GM21786 (cell line): ENCODE data around the gene KLF3.

Experiments
- ATAC-seq: cut with Tn5 transposase; IDR thresholded peaks from one replicate; pipeline ENCODE4 v1.9.1; 2021; ENCODE audit not compliant: unreplicated experiment

KLF3 gene

DNA sequence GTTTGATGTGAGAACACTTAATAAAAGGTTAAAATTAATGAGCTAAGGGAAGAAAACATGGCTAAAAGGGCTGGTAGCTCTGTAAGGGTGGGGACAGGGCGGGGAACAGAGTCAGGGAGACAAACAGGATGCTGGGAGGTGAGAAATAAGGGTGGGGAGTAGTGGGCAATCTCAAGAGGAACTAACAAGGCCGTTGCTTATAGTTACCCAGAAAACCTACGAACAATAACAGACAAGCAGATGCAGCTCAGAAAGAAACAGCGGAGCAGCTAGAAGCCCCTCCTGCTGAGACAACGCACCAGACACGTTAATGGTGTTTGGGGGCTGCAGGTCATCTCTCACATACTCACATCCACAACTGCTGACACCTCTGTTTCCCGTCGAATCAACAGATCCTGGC is 9.7 kb upstream of the KLF3 start:
- ATAC-seq = no peak

DNA sequence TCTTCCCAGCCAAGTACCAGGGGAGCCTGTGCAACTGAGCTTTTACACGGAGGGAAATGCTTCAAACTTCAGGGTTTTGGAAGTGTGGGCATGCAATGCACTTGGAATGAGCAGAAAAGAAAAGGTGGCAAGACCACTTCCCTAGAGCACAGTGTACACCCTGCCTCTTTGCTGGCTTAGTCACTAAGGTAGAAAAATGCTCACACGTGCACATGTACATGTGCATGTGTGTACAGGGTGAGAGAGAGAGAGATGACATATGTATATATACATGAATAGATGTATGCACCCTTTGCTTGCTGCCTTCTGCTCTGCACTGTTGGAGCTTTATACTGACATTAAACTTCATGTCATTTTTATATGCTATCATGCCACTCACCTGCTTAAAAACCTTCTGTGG is 7.9 kb upstream of the KLF3 start:
- ATAC-seq = no peak

DNA sequence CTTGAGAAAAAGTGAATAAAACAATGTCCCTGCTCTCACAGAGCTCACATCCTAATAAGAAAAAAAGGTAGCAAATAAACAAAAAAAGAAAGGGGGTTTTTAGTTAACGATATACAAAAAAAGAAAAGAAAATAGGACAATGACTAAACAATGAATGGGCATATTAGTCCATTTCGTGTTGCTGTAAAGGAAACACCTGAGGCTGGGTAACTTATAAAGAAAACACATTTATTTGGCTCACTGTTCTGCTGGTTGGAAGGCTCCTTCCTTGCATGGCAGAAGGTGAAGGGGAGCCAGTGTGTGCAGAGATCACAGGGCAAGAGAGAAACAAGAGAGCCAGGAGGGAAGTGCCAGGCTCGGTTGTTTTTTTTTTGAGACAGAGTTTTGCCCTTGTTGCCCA is 4.7 kb upstream of the KLF3 start:
- no peak for ATAC-seq

DNA sequence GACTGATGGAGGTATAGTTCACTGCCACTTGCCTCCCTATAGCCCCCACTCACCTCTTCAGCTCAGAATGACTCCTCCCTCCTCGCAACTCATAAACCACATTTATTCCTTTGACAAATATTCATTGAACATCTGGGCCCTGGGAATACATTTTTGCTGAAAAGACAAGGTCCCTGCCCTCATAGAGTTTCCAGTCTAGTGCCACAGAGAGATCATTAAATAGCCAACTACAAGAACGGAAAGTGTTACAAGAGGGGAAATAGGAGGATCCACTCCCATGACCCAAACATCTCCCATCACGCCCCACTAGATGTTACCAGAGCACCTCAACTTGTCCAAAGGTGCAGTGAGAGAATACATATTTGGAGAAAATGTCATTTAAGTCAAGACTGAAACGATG is 3.2 kb upstream of the KLF3 start:
- ATAC-seq = no peak

DNA sequence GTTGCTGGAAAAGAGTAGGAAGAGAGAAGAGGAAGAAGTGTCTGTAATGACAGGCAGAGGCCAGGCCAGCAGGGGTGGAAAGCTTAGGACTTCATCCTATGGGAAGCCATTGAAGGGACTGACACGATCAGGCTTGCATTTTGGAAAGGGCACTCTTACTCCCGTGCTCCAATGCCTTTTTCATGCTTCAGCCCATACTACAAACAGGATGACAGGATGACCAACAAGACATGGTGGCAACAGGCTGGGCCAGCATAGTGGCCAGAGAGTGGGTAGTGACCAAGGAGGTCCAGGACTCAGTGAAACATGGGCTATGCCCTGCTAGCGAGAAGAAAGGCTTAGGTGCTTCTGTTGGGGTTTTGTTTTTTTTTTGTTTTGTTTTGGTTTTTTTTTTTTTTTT is 2.6 kb upstream of the KLF3 start:
- ATAC-seq = no peak

DNA sequence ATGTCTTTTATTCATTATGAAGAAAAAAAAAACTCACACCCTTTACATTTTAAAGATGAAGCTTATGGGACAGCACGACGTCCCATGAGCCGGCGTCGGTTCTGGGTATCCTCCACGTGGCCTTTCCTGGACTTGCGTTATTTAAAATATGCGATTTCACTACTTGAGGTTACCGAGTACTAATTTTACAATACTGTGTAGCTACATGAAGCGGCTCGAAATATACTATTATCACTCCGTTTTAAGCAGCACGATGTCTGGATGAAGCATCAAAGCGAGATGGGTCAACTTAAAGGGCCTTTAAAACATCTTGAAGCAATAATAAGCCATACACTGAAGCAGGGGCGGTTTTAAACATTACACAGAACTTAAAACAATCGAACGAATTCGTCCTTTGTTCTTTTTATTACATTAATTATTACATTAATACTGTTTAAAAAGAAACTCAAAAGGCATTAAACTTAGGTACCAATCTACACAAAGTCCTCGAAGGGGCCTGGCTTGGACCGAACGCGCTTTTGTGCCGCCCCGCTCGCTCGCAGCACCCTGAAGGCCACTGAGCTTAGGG is 1.4 kb upstream of the KLF3 start:
- no peak for ATAC-seq

DNA sequence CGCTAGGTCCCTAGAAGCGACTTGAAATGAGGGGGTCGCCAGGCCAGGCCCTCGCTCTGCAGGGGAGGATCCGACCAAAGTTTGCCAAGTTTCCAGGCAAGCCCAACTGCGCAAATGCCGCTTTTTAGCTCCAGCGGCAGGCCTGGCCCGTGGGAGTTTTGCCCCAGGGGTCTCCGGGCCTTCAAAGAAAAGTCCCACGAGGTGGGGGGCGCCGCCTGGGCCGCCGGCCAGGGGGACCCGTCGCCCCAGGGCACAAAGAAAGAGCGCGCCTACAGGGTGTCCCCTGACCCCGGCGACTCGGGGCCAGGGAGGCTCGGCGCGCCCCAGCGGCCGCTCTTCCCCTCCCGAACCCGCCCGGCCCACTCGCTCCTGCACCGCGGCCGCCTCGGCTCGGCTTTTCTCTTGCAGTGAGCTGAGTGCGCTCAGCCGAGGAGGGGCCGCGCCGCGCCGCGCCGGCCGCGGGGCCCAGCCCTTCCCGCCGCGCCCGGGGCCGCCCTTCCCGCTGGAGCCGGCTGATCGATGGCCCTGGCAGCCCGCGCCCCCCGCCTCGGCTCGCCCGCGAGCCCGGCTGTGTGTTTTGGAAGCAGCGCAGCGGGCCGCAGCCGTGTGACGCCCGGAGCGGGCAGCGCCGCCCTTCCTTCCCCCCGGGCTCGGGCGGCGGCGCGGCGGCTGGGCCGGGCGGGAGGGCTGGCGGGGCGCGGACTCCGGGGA is 754 bp upstream of the KLF3 start:
- ATAC-seq = peak; percentile 36

DNA sequence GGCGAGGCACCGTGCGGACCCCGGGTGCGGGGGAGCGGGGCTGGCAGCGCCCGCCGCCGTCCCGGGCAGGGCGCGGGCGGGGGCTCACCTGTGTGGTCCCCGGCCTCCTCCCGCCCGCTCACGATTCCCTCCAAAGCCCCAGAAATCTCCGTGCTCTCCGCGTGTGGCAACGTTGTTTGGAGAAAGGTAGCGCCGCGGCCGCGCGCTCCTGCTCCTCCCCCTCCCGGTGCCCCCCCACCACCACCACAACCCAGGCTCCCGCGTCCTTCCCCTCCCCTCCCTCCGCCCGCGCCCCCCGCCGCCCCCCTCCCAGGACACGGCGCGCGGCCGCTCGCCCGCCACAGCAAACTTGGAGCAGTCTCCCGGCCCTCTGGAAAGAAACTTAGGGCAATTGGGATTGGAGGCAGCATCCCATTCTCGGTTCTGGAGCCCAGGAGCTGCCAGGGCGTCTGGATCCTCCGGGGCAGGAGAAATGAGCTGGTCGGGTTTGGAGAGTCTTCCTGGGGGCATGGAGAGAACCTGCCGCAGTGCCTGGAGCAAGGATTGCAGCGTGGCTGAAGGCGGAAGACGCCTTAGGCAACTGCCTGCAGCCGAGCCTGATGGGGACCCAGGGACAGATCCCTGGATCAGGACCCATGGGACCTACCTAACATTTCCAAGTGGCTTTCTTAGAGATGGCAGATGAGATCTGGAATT is 855 bp downstream of the KLF3 start:
- ATAC-seq = no peak

DNA sequence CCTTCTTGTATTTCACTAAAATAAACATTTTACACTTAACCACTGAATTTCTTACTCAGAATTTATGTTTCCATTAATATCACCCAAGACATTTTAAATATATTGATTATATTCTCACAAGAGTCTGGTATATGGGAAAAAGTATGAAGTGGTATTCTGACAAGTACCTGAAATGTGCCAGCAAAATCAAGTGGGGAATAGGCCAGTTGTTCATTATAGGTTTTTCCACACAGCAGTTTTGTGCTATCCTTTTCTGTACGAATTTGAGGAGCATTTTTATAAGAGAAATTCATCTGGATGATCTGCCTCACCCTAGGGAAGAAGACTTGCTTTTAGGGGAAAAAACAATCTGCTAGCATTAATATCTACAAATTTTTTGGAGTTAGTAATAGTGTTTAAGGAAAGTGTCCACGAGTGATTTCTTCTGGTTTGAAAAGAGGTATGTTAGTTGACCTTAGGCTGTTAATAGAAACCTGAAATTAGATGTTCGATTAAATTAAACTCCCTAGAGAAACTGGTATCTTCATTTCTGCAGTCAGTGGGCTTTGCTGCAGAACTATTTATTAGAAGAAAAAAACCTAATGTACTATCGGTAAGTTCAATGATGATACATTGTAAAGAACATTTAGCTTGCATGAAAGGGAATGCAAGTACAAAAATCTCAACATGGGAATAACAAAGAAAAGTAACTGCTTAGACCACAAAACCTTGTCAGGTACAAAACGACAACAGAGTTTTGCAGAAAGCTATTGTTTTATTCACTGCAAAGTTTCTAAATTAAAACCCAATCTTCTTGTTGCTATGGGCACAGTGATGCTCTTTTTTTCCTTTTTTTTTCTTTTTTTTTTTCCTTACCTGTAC is 1.8 kb downstream of the KLF3 start:
- ATAC-seq = no peak

DNA sequence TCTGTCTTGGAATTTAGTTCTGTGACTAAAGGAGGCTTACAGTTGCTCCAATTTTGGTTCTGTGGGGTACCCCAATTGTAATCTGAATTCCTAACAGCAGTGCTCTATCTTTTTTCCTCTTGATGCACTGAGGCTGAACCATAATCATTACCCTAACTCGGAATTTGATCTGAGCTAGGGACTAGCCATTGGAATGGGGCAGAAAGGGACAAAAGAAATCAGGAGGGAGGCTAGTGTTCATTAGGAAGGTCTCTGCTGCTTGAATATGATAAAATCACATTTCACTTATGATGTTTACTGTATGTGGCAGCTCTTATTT is 2.7 kb downstream of the KLF3 start:
- ATAC-seq = no peak

DNA sequence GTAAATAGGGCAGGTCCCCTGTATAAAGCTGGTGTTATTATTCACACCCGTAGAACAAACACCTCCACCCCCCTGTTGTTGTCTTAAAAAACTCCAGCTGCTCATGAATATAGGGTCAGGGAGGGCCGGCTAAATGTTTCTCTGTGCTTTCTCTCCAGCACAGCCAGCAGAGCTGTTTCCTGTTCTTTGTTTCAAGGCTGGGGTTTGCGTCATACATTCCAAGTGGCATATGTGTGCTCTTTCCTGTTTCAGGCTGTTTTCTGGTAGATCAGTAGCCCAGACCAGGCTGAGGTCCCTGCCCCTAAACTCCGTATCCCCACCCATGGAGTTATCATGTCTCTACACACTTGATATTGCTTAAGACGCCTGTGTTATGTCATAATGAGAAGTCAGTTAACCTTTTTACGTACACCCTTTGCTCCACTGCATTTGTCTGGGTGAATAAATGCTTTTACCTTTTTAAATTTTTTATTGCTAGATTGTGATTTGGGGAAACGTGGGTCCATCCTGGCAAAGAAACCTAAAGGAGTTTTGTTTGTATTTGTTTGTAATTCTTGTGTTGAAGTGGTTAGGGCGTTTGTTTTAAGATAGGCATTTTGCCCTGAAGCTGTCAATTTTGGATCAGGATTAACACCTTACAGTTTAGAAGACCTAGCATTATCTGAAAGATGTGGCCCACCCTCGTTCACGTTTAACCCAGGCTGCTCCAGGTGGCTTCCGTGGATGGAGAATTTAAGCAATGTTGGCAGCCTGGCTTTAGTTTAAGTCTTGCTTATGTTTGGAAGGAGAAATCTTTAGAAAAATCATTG is 3.3 kb downstream of the KLF3 start:
- no peak for ATAC-seq

DNA sequence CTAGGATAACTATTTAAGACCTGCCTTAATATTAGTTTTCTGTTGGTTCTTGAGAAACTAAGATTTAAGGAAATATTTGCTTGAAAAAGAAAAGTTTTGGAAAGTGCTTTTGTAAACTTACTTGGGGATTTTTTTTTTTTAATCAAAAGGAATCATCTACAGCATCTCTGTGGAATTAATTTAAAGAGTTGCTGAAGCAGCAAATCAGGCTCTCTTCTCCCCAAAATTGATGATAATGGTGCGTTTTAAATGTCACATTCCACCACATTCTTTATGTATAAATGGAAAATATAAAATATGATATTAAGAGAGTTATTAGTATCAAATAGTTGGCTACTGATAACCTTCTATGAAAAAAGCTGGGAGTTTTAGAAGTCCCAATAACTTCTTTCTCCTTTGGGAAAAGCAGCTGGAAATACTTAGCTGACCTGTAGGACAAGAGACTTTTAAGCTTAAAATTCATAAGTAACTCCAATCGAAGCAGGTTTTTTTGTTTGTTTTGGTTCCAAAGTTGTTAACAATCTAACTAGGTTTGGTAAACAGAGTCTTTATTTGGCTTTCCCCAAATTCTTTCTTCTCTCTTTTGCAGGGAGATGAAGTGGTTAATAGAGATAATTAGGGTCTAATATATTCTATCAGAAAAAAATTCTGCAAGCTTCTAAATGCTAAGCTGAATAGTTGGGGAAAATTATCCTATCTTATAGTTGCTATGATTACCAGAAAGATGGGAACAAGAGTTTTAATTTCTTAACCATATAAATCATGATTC is 4.4 kb downstream of the KLF3 start:
- ATAC-seq = no peak

DNA sequence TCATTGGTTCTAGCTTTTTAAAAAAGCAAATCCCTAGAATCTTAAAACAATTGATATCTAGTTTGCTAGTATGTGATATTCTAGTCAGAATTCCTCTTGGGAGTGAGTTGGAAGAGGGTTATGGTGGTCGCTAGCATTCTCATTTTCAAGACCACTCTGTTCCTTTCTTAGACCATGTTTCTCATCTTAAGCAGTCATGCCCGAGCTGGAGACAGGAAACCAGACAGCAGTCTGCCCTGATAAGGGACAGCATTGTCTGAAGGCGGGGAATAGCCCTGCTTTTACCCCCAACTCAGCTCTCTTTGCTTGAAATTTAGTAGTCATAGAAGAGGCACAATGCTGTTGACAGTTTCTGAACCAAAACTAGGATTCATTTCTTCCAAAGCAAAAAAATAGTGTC is 5.2 kb downstream of the KLF3 start:
- no peak for ATAC-seq

DNA sequence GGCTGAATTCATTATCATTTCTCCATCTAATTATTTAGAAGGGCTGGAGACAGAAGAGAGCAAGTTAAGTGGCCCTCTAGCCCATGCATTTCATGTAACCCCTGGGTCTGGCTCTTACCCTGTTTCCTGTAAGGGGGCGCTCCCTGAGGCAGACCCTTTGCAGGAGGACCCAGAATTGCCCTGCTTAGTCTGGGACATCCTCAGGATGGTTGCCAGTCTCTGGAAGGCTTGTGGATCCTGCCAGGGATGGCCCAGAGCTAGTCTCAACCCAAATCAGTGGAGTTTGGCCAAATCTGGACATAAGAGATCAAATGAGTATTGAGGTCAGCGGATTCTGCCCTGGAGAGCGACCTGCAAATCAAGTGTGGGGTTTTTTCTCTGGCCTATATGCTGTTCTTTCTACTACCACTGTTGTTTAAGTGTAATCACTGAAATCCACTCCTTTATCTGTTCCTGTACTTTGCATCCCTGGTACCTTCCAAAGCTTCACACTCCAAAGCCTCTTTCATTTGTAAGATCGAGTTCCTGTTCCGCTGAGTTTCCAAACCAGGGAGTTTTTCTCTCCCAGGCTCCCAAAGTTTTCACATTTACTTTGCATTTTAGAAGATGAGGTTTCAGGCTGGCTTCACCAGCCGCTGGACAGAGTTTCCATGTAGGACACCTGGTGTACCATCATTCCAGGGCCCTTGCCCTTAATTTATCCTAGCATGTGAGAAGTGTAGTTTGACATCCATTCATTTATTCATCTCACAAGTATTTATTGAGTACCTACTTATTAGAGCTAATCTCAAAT is 6.3 kb downstream of the KLF3 start:
- no peak for ATAC-seq

DNA sequence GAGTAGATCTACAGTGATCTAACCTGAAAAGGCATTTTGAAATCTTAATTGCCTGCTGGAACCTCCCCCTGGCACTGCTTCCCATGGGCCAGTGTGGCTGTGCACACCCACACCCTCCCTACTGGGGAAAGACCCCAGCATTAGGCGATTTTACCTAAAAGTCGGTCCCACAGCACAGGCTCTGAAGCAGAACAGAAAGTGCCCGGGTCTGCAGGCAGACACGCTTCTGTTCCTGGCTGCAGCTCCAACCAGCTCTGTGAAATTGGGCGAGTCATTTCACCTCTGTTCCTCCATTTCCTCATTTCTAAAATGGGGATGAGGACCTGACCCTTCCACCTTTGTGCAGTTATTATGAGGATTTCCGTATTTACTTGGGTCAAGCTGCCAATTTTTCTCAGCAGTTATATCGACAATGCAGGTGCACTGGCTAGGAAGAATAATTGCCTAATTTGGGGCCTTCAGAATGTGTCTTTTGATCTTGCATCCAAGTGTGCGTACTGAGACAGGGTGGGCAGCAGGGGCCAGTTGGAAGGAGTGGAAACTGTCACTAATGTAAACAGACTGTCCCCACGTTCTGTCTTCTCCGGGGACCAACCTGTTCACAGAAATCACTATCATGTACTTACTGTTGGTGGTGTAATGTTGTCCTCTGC is 7.1 kb downstream of the KLF3 start:
- ATAC-seq = no peak

DNA sequence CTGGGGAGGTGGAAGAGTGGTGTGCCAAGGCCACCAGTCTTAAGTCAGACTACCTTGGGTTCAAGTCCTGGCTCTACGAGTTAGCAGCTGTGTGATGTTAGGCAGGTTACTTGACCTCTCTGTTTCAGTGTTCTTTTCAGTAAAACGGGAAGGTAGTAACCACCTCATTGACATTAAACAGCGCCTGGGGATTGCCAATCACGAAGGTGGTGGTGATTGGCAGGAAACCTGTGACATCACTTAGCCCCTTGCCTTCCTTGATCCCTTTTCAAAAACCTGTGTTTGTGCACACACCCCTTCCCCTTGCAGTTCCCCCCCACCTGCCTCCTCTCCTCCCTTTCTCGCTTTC is 7.6 kb downstream of the KLF3 start:
- no peak for ATAC-seq

DNA sequence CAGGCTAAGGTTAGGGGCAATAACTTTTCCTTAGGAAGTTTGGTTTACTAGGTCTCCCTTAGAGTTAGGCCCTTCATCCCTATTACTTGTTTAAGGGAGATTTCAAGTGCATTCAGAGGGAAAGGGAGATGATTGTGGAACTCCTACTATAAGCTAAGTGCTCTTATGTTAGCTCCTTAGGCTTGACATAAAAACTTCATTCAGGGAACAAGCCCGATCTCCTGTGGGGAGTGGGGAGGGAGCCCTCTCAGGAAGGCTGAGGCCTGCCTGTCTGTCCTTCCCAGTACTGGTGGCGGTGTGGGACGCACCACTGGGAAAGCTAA is 8.0 kb downstream of the KLF3 start:
- ATAC-seq = no peak

DNA sequence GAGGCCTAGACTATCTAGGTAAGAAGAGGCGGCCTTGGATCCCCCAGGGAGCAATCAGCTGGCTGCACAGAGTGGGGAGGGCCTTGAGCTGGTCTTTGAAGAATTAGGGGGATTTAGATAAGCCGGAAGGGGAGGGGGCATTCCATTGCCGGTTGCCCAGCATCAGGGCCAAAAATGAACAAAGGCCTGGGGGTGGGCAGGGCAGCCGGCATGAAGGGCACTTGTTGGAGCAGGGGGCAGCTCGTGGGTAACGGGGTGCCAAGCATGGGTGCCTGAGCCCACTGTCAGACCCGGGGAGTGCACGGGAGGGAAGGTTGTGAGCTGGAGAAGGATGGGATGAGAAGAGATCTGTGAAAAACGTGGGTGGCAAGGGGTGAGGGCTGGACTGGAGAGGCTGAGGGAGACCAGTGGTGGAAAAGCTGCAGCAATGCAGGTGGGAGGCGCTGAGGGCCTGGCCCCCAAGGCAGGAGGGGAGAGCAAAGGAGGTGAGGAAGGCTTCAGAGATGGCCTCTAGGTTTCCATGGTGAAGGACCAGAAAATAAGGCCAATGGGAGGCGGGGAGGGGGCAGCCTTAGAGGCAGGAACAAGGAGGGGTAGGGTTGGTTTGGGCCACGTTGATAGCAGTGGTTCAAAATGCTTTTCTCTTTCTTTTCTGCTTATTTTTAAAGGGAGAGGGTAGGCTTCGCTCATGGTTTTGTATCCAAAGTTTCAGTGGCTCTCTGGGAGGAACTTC is 8.6 kb downstream of the KLF3 start:
- no peak for ATAC-seq
